ENCODE measurements around the gene KLK14. TPM values are rescaled to one million over a fixed set of nuclear protein-coding genes. Genes with fewer than 3 reads are reported as not detected.

The KLK14 gene
- total RNA-seq, 1 experiment from 2014 or later: 0.26 TPM

DNA sequence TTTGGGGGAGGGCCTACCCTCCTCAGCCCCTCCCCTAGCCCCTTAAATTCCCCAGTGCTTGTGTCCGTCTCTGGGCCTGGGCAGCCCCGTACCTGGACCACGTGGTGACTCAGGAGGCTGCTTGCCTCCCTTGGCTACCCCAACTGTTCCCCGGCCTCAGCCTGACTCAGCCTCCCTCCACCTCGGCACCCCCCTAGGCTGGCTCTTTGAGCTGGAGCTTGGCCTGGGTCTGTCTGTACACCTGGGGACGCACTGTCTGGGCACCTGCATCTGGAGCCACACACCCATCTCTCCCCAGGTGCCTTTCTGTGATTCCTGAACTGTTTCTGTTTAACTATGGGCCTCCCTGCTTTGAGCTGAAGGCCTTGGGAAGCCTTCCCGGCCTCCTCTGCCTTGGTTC, 1.8 kb upstream of the KLK14 start:
- no peak overlapping the region for H4K5ac ChIP-seq (ENCODE audit: insufficient read length, low read depth, low read length)
- TF ChIP-seq CTCF (conservative IDR thresholded peaks at IDR 0.05): no peak
- H3K27ac ChIP-seq (ENCODE audit: insufficient read length, low read depth, low read length): no peak overlapping the region
- H2AFZ ChIP-seq (ENCODE audit: low read length): no peak overlapping the region
- no peaks in the 10 kb centered on the region; the same call in 1 of the 2 replicates for H3K27me3 ChIP-seq (ENCODE audit: insufficient read depth, low read length)
- WGBS (ENCODE audit: extremely low coverage, insufficient read length, low lambda C conversion rate): no CpG with 5 or more reads among the region's 7 CpGs
- H3K4me3 Mint-ChIP-seq: no peak overlapping the region
- H3K23me2 ChIP-seq (ENCODE audit: insufficient read length, low read depth, low read length, poor library complexity, severe bottlenecking): no peaks in the 10 kb centered on the region
- no peak overlapping the region for H3K4ac ChIP-seq (ENCODE audit: low read depth, low read length)
- no peaks in the 10 kb centered on the region for H3K9me3 ChIP-seq (ENCODE audit: control insufficient read depth, low read depth, low read length)
- no peak overlapping the region for H2BK12ac ChIP-seq (ENCODE audit: insufficient read length, low read depth, low read length)
- H4K20me1 ChIP-seq (ENCODE audit: control insufficient read depth, insufficient read depth, insufficient read length): no peaks in the 10 kb centered on the region
- no peaks in the 10 kb centered on the region for H3K79me2 ChIP-seq (ENCODE audit: insufficient read depth, low read length)
- no peak overlapping the region for H3K23ac ChIP-seq (ENCODE audit: insufficient read length, low read depth, low read length)
- H2BK120ac ChIP-seq (ENCODE audit: low read depth, low read length, poor library complexity, severe bottlenecking): no peak overlapping the region
- DNase-seq: no peak
- no peak overlapping the region for H4K91ac ChIP-seq (ENCODE audit: insufficient read length, low read depth, low read length)
- no peaks in the 10 kb centered on the region for H3K79me1 ChIP-seq (ENCODE audit: insufficient read depth, low read depth, low read length, poor library complexity, severe bottlenecking)
- H2BK20ac ChIP-seq (ENCODE audit: low read depth, low read length, poor library complexity, severe bottlenecking): no peak overlapping the region
- peaks cover 22 to 29% of the 10 kb centered on the region in 2 experiments for H3K4me1 Mint-ChIP-seq
- H3K4me2 ChIP-seq (ENCODE audit: insufficient read depth, insufficient read length, low read length): no peak overlapping the region
- no peaks in the 10 kb centered on the region for H3K9me3 Mint-ChIP-seq
- no peak overlapping the region for H3K56ac ChIP-seq (ENCODE audit: insufficient read length, low read depth, low read length)
- H2BK15ac ChIP-seq (ENCODE audit: low read depth, low read length): no peak overlapping the region
- H3K36me3 Mint-ChIP-seq (ENCODE audit: insufficient read depth in 1 of 3, low read depth in 3 of 3): no peaks in the 10 kb centered on the region
- no peak overlapping the region for H3K14ac ChIP-seq (ENCODE audit: insufficient read depth, low read length)
- H3K4me1 ChIP-seq (ENCODE audit: insufficient read depth, low read length): peaks cover 2% of the 10 kb centered on the region; the same call in 1 of the 2 replicates
- no peak overlapping the region for H3K27ac Mint-ChIP-seq
- no peak overlapping the region for H2AK5ac ChIP-seq (ENCODE audit: insufficient read length, low read length)
- H3K18ac ChIP-seq (ENCODE audit: insufficient read length, low read depth, low read length): no peak overlapping the region
- H4K8ac ChIP-seq (replicated peaks; ENCODE audit: insufficient read length, low read depth, low read length): no peak overlapping the region
- H2BK5ac ChIP-seq (ENCODE audit: insufficient read length, low read length): no peak overlapping the region
- no peak overlapping the region for H3K9ac ChIP-seq (ENCODE audit: extremely low read depth, insufficient read length, low read length)
- no peak overlapping the region for H3T11ph ChIP-seq (ENCODE audit: low read length)
- peaks cover 17% of the 10 kb centered on the region for H3K27me3 Mint-ChIP-seq (ENCODE audit: low read depth)

Measured in H9 (cell line).